ENCODE results near the gene ITIH6. TPM values are rescaled to one million over a fixed set of nuclear protein-coding genes. Genes with fewer than 3 reads are reported as not detected.

The ITIH6 gene
- total RNA-seq, 3 donors from 2014 or later (not counting 1 experiment from before 2014, with no cell fraction given) = not detected

GRCh38 chrX:54808605-54809483, 10.8 kb upstream of the ITIH6 start:
- H3K4me3 ChIP-seq (ENCODE audit: low read length) = peak overlapping the region; percentile 99
- DNase-seq = peak; percentile 75 to 96
- intact Hi-C loops (cut with micrococcal nuclease) = loop anchor here (1.0 to 5.0 kb wide), 3 partner anchors 170 to 353 kb away; partner anchors contain the start of gene GNL3L

DNA sequence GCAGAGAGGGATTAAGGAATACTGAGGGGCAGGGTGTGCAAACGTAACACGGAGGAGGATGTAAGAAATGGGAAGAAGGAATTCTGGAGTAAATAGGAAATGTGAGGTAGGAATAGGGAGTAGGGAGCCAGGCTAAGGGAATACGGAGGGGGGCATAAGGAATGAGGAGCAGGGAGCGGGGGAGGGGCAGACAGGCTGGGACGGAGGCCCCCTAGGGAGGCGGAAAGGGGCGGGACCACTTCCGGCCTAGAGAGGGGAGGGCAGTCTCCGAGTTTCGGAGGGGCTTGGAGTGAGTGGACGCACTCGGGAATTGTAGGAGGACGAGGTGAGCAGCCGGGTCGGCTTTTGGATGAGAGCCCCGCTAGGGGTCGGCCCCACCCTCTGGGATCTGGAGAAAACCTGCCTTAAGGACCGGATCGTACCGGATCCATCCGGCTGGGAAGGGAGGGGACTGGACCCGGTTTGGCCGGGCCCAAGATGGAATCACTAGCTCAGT, 10.1 kb upstream of the ITIH6 start:
- Mint-ChIP-seq H3K36me3 (no peaks in the 10 kb centered on the region), H3K27me3 (ENCODE audit: low read depth in 2 of 2) (no peaks in the 10 kb centered on the region), H3K27ac (peak overlapping the region; percentile 86 to 95), H3K4me3 (peak overlapping the region; percentile 88), H3K4me1 (peaks cover 5 to 22% of the 10 kb centered on the region in 2 donors), H3K9me3 (no peaks in the 10 kb centered on the region)
- 0% methylated on average over 23 of the region's 23 CpGs for WGBS (ENCODE audit: insufficient coverage)
- DNase-seq = peak; percentile 34 to 68
- Histone ChIP-seq H3K4me3 (ENCODE audit: low read length) (peak overlapping the region; percentile 99), H3K9me3 (ENCODE audit: control insufficient read depth, insufficient read depth, low read length) (no peaks in the 10 kb centered on the region), H3K4me1 (ENCODE audit: control insufficient read depth, insufficient read depth, low read length) (peaks cover 20% of the 10 kb centered on the region), H3K27me3 (ENCODE audit: control insufficient read depth, insufficient read depth, low read length) (no peaks in the 10 kb centered on the region), H3K27ac (ENCODE audit: low read length) (peak overlapping the region; percentile 92), H3K36me3 (ENCODE audit: control insufficient read depth, insufficient read depth, low read length) (peaks cover 20% of the 10 kb centered on the region)
- peak; percentile 33 to 48 (median 41) for ATAC-seq
- intact Hi-C loops (cut with micrococcal nuclease) = loop anchor here (1.0 to 5.0 kb wide), 3 partner anchors 169 to 354 kb away; partner anchors contain the start of gene GNL3L
- TF ChIP-seq, protein P1, sequence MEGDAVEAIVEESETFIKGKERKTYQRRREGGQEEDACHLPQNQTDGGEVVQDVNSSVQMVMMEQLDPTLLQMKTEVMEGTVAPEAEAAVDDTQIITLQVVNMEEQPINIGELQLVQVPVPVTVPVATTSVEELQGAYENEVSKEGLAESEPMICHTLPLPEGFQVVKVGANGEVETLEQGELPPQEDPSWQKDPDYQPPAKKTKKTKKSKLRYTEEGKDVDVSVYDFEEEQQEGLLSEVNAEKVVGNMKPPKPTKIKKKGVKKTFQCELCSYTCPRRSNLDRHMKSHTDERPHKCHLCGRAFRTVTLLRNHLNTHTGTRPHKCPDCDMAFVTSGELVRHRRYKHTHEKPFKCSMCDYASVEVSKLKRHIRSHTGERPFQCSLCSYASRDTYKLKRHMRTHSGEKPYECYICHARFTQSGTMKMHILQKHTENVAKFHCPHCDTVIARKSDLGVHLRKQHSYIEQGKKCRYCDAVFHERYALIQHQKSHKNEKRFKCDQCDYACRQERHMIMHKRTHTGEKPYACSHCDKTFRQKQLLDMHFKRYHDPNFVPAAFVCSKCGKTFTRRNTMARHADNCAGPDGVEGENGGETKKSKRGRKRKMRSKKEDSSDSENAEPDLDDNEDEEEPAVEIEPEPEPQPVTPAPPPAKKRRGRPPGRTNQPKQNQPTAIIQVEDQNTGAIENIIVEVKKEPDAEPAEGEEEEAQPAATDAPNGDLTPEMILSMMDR (IDR thresholded peaks at IDR 0.05) = no peak

More at GRCh38 chrX:54808605-54809483, 10.8 kb upstream of the ITIH6 start:
- H3K4me3 Mint-ChIP-seq = peak overlapping the region; percentile 88
- WGBS (ENCODE audit: insufficient coverage) = 8% methylated on average over 37 of the region's 38 CpGs
- H3K27ac Mint-ChIP-seq = peak overlapping the region; percentile 86 to 95
- no peaks in the 10 kb centered on the region for H3K27me3 ChIP-seq (ENCODE audit: control insufficient read depth, insufficient read depth, low read length)
- H3K9me3 Mint-ChIP-seq = no peaks in the 10 kb centered on the region
- H3K4me1 Mint-ChIP-seq = peaks cover 5 to 22% of the 10 kb centered on the region in 2 donors
- no peaks in the 10 kb centered on the region for H3K27me3 Mint-ChIP-seq (ENCODE audit: low read depth in 2 of 2)
- peaks cover 21% of the 10 kb centered on the region for H3K36me3 ChIP-seq (ENCODE audit: control insufficient read depth, insufficient read depth, low read length)
- H3K36me3 Mint-ChIP-seq = no peaks in the 10 kb centered on the region
- peaks cover 20% of the 10 kb centered on the region for H3K4me1 ChIP-seq (ENCODE audit: control insufficient read depth, insufficient read depth, low read length)
- no peaks in the 10 kb centered on the region for H3K9me3 ChIP-seq (ENCODE audit: control insufficient read depth, insufficient read depth, low read length)
- ATAC-seq = peak; percentile 81 to 89 (median 83)
- TF ChIP-seq, protein P1 (IDR thresholded peaks at IDR 0.05) = no peak
- peak overlapping the region; percentile 92 for H3K27ac ChIP-seq (ENCODE audit: low read length)

DNA sequence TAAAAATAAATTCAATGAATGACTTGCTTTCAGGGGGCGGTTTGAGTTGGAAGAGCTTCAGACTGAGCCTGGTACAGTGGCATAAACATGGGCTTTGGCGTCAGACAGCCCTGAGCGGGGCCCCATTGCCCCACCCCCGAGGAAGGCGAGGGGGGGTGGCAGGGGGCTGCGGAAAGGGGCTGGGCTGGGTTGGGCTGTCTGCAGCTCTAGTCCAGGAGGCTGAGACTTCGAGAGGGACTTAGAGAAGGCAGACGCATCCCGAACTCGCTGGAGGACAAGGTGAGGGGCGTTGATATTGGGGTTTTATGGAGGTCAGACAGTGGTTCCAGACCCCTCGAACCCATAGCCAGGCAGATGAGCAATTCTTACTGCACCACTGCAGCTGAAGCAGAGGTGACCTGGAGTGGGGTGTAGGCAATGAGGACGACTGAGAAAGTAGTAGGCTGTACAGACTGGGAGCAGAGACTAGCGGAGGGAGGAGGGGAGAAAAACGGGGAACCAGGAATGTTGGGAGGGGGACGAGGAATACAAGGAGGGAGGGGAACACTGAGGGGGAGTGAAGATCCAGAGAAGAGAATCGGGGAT, 9.6 kb upstream of the ITIH6 start, which contains the start of gene MAGED2:
MAGED2 (plus strand) TSS at position 222 of the 585 bp plus-strand sequence. CDS start 1,587 bp downstream, outside the sequence.
- Mint-ChIP-seq H3K4me3 (peak within 1 kb of the TSS; percentile 88), H3K27me3 (ENCODE audit: low read depth in 2 of 2) (no peaks in the 10 kb centered on the region), H3K9me3 (no peaks in the 10 kb centered on the region), H3K4me1 (peaks cover 5 to 22% of the 10 kb centered on the region in 2 donors), H3K36me3 (no peaks in the 10 kb centered on the region), H3K27ac (peak within 1 kb of the TSS; percentile 86 to 95)
- intact Hi-C loops (cut with micrococcal nuclease) = loop anchor here (1.0 to 5.0 kb wide), 3 partner anchors 168 to 355 kb away; partner anchors contain the start of gene GNL3L
- H3K4me1 ChIP-seq (ENCODE audit: control insufficient read depth, insufficient read depth, low read length) = peaks cover 20% of the 10 kb centered on the region
- peak within 1 kb of the TSS; percentile 99 for H3K4me3 ChIP-seq (ENCODE audit: low read length)
- peak within 1 kb of the TSS; percentile 92 for H3K27ac ChIP-seq (ENCODE audit: low read length)
- ATAC-seq (peak; percentile 39 to 47 (median 47)), DNase-seq (peak in 1 of 2 donors; percentile 75)
- 0% methylated on average over 17 of the region's 17 CpGs for WGBS (ENCODE audit: insufficient coverage)
- no peaks in the 10 kb centered on the region for H3K27me3 ChIP-seq (ENCODE audit: control insufficient read depth, insufficient read depth, low read length)
- H3K9me3 ChIP-seq (ENCODE audit: control insufficient read depth, insufficient read depth, low read length) = no peaks in the 10 kb centered on the region
- H3K36me3 ChIP-seq (ENCODE audit: control insufficient read depth, insufficient read depth, low read length) = peaks cover 20% of the 10 kb centered on the region
- TF ChIP-seq, protein P1 (IDR thresholded peaks at IDR 0.05) = no peak

Measured in natural killer cell (primary cell).